IMR-90 (cell line): ENCODE results near the gene TNS1. TPM values are rescaled to one million over a fixed set of nuclear protein-coding genes. Genes with fewer than 3 reads are reported as not detected.

ENCODE experiments used
- ATAC-seq: fragments of 200-7000 bp; cut with Tn5 transposase; 2 replicates; pipeline ENCODE4 v1.9.1; 2020; ENCODE audit warnings: low read depth, mild to moderate bottlenecking, moderate library complexity
- BruUV-seq: library from RNA; stranded (reverse); fragments of 400-500 nt; replicated peaks from 2 replicates; lab custom pipeline; 2021; lab: Mats Ljungman, UMichigan
- CTCF ChIA-PET: fragments of 300-600 bp; formaldehyde crosslinking; extraction: SDS; loops from one replicate; lab custom pipeline; 2021; ENCODE audit warnings: antibody characterized with exemption; lab: Yijun Ruan, JAX
- POLR2A ChIA-PET: fragments of 300-600 bp; sonication (Branson Sonifier 250); formaldehyde crosslinking; loops from one replicate; lab custom pipeline; 2022; ENCODE audit warnings: antibody characterized with exemption; ENCODE audit not compliant: unreplicated experiment; lab: Charles Lee
- DNase-seq: peaks from one replicate; pipeline ENCODE4 v3.0.0; 2013
- H2AFZ ChIP-seq: replicated peaks from 2 replicates; pipeline ENCODE3; 2013; ENCODE audit warnings: low read length, mild to moderate bottlenecking; ENCODE audit not compliant: poor library complexity
- H2AK5ac ChIP-seq: 2 replicates; pipeline ENCODE4 v1.6.1; 2013; ENCODE audit warnings: low read depth, low read length, inconsistent platforms
- H2AK9ac ChIP-seq: replicated peaks from 2 replicates; pipeline ENCODE3; 2013; ENCODE audit warnings: mild to moderate bottlenecking, low read depth, low read length, moderate library complexity; ENCODE audit not compliant: poor library complexity
- H2BK120ac ChIP-seq: 2 replicates; pipeline ENCODE4 v1.6.1; 2013; ENCODE audit warnings: low read depth, low read length, inconsistent platforms
- H2BK15ac ChIP-seq: 3 replicates; pipeline ENCODE4 v1.6.1; 2013; ENCODE audit warnings: low read depth, low read length, inconsistent platforms
- H2BK20ac ChIP-seq: 2 replicates; pipeline ENCODE4 v1.6.1; 2013; ENCODE audit warnings: low read depth, mild to moderate bottlenecking, inconsistent platforms, low read length, moderate library complexity
- H2BK5ac ChIP-seq: 2 replicates; pipeline ENCODE4 v1.6.1; 2013; ENCODE audit warnings: mild to moderate bottlenecking, low read depth, low read length, inconsistent platforms; ENCODE audit not compliant: poor library complexity, severe bottlenecking
- H3K14ac ChIP-seq: replicated peaks from 2 replicates; pipeline ENCODE4 v1.6.1; 2013; ENCODE audit warnings: low read depth, low read length, inconsistent platforms
- H3K18ac ChIP-seq: 2 replicates; pipeline ENCODE4 v1.6.1; 2013; ENCODE audit warnings: low read depth, low read length, control low read depth
- H3K23ac ChIP-seq: 2 replicates; pipeline ENCODE4 v1.6.1; 2013; ENCODE audit warnings: low read depth, low read length, inconsistent platforms
- H3K27ac ChIP-seq: 2 replicates; pipeline ENCODE4 v1.5.1; 2013; ENCODE audit warnings: mild to moderate bottlenecking, control low read depth, low read length; ENCODE audit not compliant: insufficient read depth
- H3K27me3 ChIP-seq: 2 replicates; pipeline ENCODE4 v1.6.1; 2013; ENCODE audit warnings: low read length; ENCODE audit not compliant: control insufficient read depth, insufficient read depth
- H3K36me3 ChIP-seq: 2 replicates; pipeline ENCODE4 v1.6.1; 2013; ENCODE audit warnings: low read length, mixed read lengths; ENCODE audit not compliant: control insufficient read depth, insufficient read depth
- H3K4ac ChIP-seq: 2 replicates; pipeline ENCODE4 v1.6.1; 2013; ENCODE audit warnings: low read depth, low read length, inconsistent platforms
- H3K4me1 ChIP-seq: 2 replicates; pipeline ENCODE4 v1.6.1; 2013; ENCODE audit warnings: low read length, mixed read lengths; ENCODE audit not compliant: control insufficient read depth, insufficient read depth
- H3K4me2 ChIP-seq: 2 replicates; pipeline ENCODE4 v1.6.1; 2013; ENCODE audit warnings: low read depth, mild to moderate bottlenecking, control low read depth, low read length, moderate library complexity
- H3K4me3 ChIP-seq: 2 replicates; pipeline ENCODE4 v1.5.1; 2013; ENCODE audit warnings: low read depth, mild to moderate bottlenecking, control low read depth, low read length, moderate library complexity; ENCODE audit not compliant: insufficient read depth
- H3K56ac ChIP-seq: 2 replicates; pipeline ENCODE4 v1.6.1; 2013; ENCODE audit warnings: low read length, inconsistent platforms; ENCODE audit not compliant: insufficient read depth; ENCODE audit errors: extremely low read depth
- H3K79me1 ChIP-seq, 2 experiments: 2 replicates each; pipeline ENCODE4 v1.6.1; 2013; ENCODE audit warnings: low read length in 2 of 2, inconsistent platforms in 1 of 2, low read depth in 1 of 2
- H3K9ac ChIP-seq: 2 replicates; pipeline ENCODE4 v1.6.1; 2013; ENCODE audit warnings: low read depth, low read length, control low read depth
- H3K9me1 ChIP-seq: 2 replicates; pipeline ENCODE4 v1.6.1; 2013; ENCODE audit warnings: low read length, inconsistent platforms; ENCODE audit not compliant: insufficient read depth
- H3K9me3 ChIP-seq: 2 replicates; pipeline ENCODE4 v1.6.1; 2013; ENCODE audit warnings: low read length; ENCODE audit not compliant: control insufficient read depth, insufficient read depth
- H4K20me1 ChIP-seq: 2 replicates; pipeline ENCODE4 v1.6.1; 2013; ENCODE audit warnings: low read length, inconsistent platforms; ENCODE audit not compliant: insufficient read depth
- H4K5ac ChIP-seq: 2 replicates; pipeline ENCODE4 v1.6.1; 2013; ENCODE audit warnings: mild to moderate bottlenecking, low read depth, low read length, control low read depth
- H4K8ac ChIP-seq, 2 experiments: 2 replicates each; pipeline ENCODE4 v1.6.1; 2013; ENCODE audit warnings: low read depth in 2 of 2, low read length in 2 of 2, control low read depth in 1 of 2, inconsistent platforms in 1 of 2
- H4K91ac ChIP-seq: 2 replicates; pipeline ENCODE4 v1.6.1; 2013; ENCODE audit warnings: low read depth, low read length, inconsistent platforms; ENCODE audit not compliant: insufficient read depth
- BHLHE40 ChIP-seq: fragments of 150-350 bp; IDR thresholded peaks from 2 replicates; pipeline ENCODE4 v1.6.1; 2016; ENCODE audit warnings: mild to moderate bottlenecking, low read depth, low read length
- CEBPB ChIP-seq: IDR thresholded peaks from 2 replicates; pipeline ENCODE4 v1.6.1; 2012; ENCODE audit warnings: low read depth, low read length, improper control_type of control experiment
- FOS ChIP-seq: fragments of 150-350 bp; IDR thresholded peaks from 2 replicates; pipeline ENCODE4 v1.6.1; 2016; ENCODE audit warnings: low read depth, low read length
- MXI1 ChIP-seq: IDR thresholded peaks from 2 replicates; pipeline ENCODE4 v1.6.1; 2012; ENCODE audit warnings: low read depth, mild to moderate bottlenecking, low read length, moderate library complexity, borderline replicate concordance
- NFE2L2 ChIP-seq: fragments of 150-350 bp; IDR thresholded peaks from 2 replicates; pipeline ENCODE4 v1.6.1; 2016; ENCODE audit warnings: low read depth, mild to moderate bottlenecking, low read length
- RAD21 ChIP-seq: IDR thresholded peaks from 2 replicates; pipeline ENCODE4 v1.6.1; 2012; ENCODE audit warnings: low read length, improper control_type of control experiment
- RCOR1 ChIP-seq: IDR thresholded peaks from 2 replicates; pipeline ENCODE4 v1.6.1; 2012; ENCODE audit warnings: mild to moderate bottlenecking, low read length, improper control_type of control experiment; ENCODE audit not compliant: insufficient replicate concordance
- RFX5 ChIP-seq: IDR thresholded peaks from 2 replicates; pipeline ENCODE4 v1.8.0; 2012; ENCODE audit warnings: low read depth, mild to moderate bottlenecking, low read length, moderate library complexity
- WGBS, 2 experiments: methylation state at CpG; one replicate each; pipeline versions ENCODE4 v1.1.5 to v1.1.7; 2013; ENCODE audit warnings: missing lambda C conversion rate in 2 of 2; ENCODE audit not compliant: insufficient read length in 1 of 2; ENCODE audit errors: extremely low coverage in 2 of 2; 5-methylcytosine and 5-hydroxymethylcytosine counted together
- dilution Hi-C: fragments of 300-500 bp; cut with HindIII; formaldehyde crosslinking; loops from one replicate; pipeline ENCODE4 v1.14.3; 2018; ENCODE audit warnings: low sequenced_read_pairs; ENCODE audit not compliant: unreplicated experiment
- in situ Hi-C: fragments of 300-500 bp; cut with MboI; formaldehyde crosslinking; loops from 3 replicates; pipeline ENCODE4 v1.14.3; 2019; ENCODE audit warnings: low sequenced_read_pairs, inconsistent platforms, mixed read lengths
- intact Hi-C: fragments of 100-400 bp; cut with micrococcal nuclease; formaldehyde crosslinking; loops from 2 replicates; pipeline ENCODE4 v1.10.0; 2022
- polyA plus RNA-seq, 3 experiments: library from polyadenylated mRNA; depleted of rRNA; stranded (reverse); fragments of >200 nt; gene quantifications; 2 replicates each; pipeline ENCODE4 v1.2.3, GENCODE V29; 2012; ENCODE audit warnings: low replicate concordance in 1 of 3
- total RNA-seq: library from RNA; depleted of rRNA; stranded (reverse); fragments of >200 nt; gene quantifications from 2 replicates; pipeline ENCODE4 v1.2.3, GENCODE V29; 2012
- TF ChIP-seq, protein P1 (sequence below): fragments of 150-350 bp; IDR thresholded peaks from 2 replicates; pipeline ENCODE4 v1.6.1; 2017; ENCODE audit warnings: mild to moderate bottlenecking, antibody characterized with exemption, low read length, low read depth

TNS1 gene
- total and polyA plus RNA-seq, 2 of the 4 experiments (the other 2 are of a cell fraction), result 41.1 to 45.2 TPM

DNA sequence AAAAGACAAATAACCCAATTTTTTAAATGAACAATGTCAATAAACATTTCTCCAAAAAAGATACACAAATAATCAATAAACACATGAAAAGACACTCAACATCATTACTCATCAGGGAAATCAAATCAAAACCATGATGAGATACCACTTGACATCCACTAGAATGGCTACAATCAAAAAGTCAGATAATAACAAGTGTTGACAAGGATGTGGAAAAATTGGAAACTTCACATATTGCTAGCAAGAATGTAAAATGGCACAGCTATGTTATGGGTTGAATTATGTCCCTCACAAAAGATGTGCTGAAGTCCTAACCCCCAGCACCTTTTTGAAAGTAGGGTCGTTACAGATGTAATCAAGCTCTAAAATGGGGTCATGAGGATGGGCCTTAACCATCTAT lies 33.2 kb downstream of the TNS1 start:
- Histone ChIP-seq H3K23ac (no peak overlapping the region), H3K27me3 (no peaks in the 10 kb centered on the region), H4K5ac (no peak overlapping the region), H3K36me3 (peaks cover 4% of the 10 kb centered on the region), H2BK20ac (no peak overlapping the region), H4K91ac (no peak overlapping the region), H3K4me2 (no peak overlapping the region), H3K27ac (no peak overlapping the region), H3K56ac (no peak overlapping the region), H2BK5ac (no peak overlapping the region), H3K4ac (no peak overlapping the region), H3K14ac (no peak overlapping the region), H2BK120ac (no peak overlapping the region), H3K9me3 (no peaks in the 10 kb centered on the region), H3K4me1 (peaks cover 26% of the 10 kb centered on the region), H2AK9ac (no peak overlapping the region), H3K79me1 (peaks cover 9 to 57% of the 10 kb centered on the region in 2 experiments; a peak in 3 of 4 replicates), H4K20me1 (peaks cover 14% of the 10 kb centered on the region; the same call in 1 of the 2 replicates), H3K18ac (no peak overlapping the region), H2BK15ac (no peak overlapping the region), H3K4me3 (no peak overlapping the region), H3K9ac (no peak overlapping the region), H4K8ac (no peak overlapping the region), H3K9me1 (peaks cover 17% of the 10 kb centered on the region), H2AFZ (no peak overlapping the region), H2AK5ac (no peak overlapping the region)
- dilution Hi-C loops (no loop called here), in situ Hi-C loops (no loop called here), intact Hi-C loops (no loop called here)
- TF ChIP-seq FOS (no peak), NFE2L2 (no peak), RFX5 (no peak), BHLHE40 (no peak), CEBPB (no peak), RCOR1 (no peak), RAD21 (no peak), MXI1 (no peak)
- TF ChIP-seq, protein P1, sequence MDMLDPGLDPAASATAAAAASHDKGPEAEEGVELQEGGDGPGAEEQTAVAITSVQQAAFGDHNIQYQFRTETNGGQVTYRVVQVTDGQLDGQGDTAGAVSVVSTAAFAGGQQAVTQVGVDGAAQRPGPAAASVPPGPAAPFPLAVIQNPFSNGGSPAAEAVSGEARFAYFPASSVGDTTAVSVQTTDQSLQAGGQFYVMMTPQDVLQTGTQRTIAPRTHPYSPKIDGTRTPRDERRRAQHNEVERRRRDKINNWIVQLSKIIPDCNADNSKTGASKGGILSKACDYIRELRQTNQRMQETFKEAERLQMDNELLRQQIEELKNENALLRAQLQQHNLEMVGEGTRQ, result no peak
- ATAC-seq, result no peak
- POLR2A ChIA-PET, result no interaction called here
- no TSS peak for BruUV-seq
- no CpG with 5 or more reads among the region's 1 CpG for WGBS, 2 experiments
- DNase-seq, result no peak
- CTCF ChIA-PET, result no interaction called here
